Gastrocnemius medialis (tissue), 4 donors: ENCODE data around the gene SEMA7A. TPM values are rescaled to one million over a fixed set of nuclear protein-coding genes. Genes with fewer than 3 reads are reported as not detected.
A peak's percentile ranks its signal among the peaks of the same experiment; 100 is the strongest.

Experiments used
- ATAC-seq, 2 donors: fragments of 150-250 bp; one replicate each; pipeline ENCODE4 v1.9.1; 2016
- DNase-seq, 2 donors: peaks; one replicate each; pipeline ENCODE4 v3.0.0-alpha.2; 2019
- H3K27ac ChIP-seq, 4 donors: fragments of 200-600 bp; sonication (generic); 1 replicate in 1 of 4; 2 replicates in 3 of 4; pipeline ENCODE4 v1.5.1; 2016 to 2018; ENCODE audit warnings: mild to moderate bottlenecking in 2 of 4, moderate library complexity in 1 of 4
- H3K27me3 ChIP-seq, 3 donors: fragments of 200-600 bp; sonication (generic) in 2 of 3; 1 replicate in 1 of 3; 2 replicates in 2 of 3; pipeline versions ENCODE4 v1.5.1 to v1.6.0; 2016 to 2019; ENCODE audit warnings: mild to moderate bottlenecking in 1 of 3, moderate library complexity in 1 of 3
- H3K36me3 ChIP-seq, 2 donors: fragments of 200-600 bp; sonication (generic) in 1 of 2; one replicate each; pipeline ENCODE4 v1.5.1; 2017 to 2018
- H3K4me1 ChIP-seq, 2 donors: fragments of 200-600 bp; sonication (generic) in 1 of 2; one replicate each; pipeline ENCODE4 v1.5.1; 2016 to 2017; ENCODE audit warnings: mild to moderate bottlenecking in 2 of 2
- H3K4me3 ChIP-seq, 4 donors: fragments of 200-600 bp; sonication (generic) in 3 of 4; 1 replicate in 1 of 4; 2 replicates in 3 of 4; pipeline ENCODE4 v1.5.1; 2016 to 2019; ENCODE audit warnings: mild to moderate bottlenecking in 2 of 4
- H3K9me3 ChIP-seq, 3 donors: fragments of 200-600 bp; sonication (generic) in 2 of 3; 1 replicate in 1 of 3; 2 replicates in 2 of 3; pipeline ENCODE4 v1.5.1; 2016 to 2019
- POLR2A ChIP-seq, 2 donors: fragments of 450-650 bp; IDR thresholded peaks; one replicate each; pipeline ENCODE4 v1.6.1; 2017; ENCODE audit warnings: antibody characterized with exemption in 2 of 2, mild to moderate bottlenecking in 2 of 2, moderate library complexity in 2 of 2
- in situ Hi-C, 4 donors: fragments of 200-750 bp; cut with MboI; loops; one replicate each; pipeline versions ENCODE4 v1.15.0 to v1.8.0; 2017; ENCODE audit warnings: low sequenced_read_pairs in 4 of 4
- intact Hi-C: fragments of 100-400 bp; cut with DNase I; formaldehyde crosslinking; loops from one replicate; pipeline ENCODE4 v1.15.1; 2023; ENCODE audit warnings: low total_unique reads
- total RNA-seq, 4 donors: library from RNA; depleted of rRNA; stranded (reverse); fragments of >200 nt; gene quantifications; one replicate each; pipeline versions ENCODE4 v1.1.0 to v1.2.3, GENCODE V29; 2016
- TF ChIP-seq, protein P1 (sequence below), 5 experiments: fragments of 450-650 bp in 3 of 5; fragments of 200-600 bp in 2 of 5; sonication (generic) in 2 of 5; IDR thresholded peaks in 4 of 5; conservative IDR thresholded peaks in 1 of 5; 1 replicate in 4 of 5; 2 replicates in 1 of 5; pipeline ENCODE4 v1.5.1; 2016 to 2019; ENCODE audit warnings: antibody characterized with exemption in 5 of 5, mild to moderate bottlenecking in 3 of 5, moderate library complexity in 3 of 5

Gene SEMA7A
- total RNA-seq, 4 donors from 2014 or later = 0.51 to 2.7 (median 2.4) TPM

DNA sequence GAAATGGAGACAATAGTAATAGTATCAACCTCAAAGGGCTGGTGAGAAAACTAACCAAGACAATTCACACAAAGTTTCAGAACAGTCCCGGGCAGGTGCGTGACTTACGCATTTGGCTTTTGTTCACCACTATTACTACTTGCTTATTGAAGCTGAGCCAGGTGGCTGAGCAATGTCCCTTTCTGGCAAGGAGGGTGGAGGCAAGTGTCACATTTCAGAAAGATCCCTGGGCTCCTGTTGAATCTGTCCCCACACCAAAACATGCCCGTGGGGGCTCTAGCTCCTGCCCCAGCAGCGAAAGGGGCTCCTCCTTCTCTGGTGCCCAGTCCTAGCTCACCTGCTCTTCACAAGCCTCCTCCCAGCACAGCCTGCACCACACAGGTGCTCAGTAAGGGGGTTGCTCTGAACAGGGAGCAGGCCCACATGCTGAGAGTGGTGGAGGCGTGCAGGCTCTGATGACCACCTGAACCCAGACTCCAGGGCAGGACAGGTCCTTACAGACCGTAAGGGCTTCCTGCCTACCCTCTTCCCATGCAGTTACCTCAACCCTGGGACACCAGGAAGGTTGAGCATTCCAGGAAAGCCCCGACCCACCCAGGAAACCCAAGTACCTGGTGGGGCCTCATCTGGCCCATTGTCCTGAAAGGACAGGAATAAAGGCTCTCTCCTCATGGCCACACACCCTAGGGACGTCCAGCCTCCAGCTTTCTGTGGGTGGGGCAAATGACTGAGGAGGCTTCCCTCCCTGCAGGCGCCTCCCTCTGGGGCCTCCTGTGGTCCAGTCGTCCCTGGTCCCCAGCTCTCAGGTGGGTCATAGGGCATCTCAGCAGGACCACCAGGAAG is 32.6 kb downstream of the SEMA7A start:
- in situ Hi-C loops (no loop called here), intact Hi-C loops (no loop called here)
- Histone ChIP-seq H3K4me3 (no peak overlapping the region), H3K9me3 (no peaks in the 10 kb centered on the region), H3K27me3 (no peaks in the 10 kb centered on the region), H3K4me1 (peaks cover 0 to 3% of the 10 kb centered on the region in 2 donors), H3K27ac (no peak overlapping the region), H3K36me3 (no peaks in the 10 kb centered on the region)
- peak; percentile 68 to 82 for ATAC-seq
- DNase-seq = peak in 1 of 2 donors; percentile 32
- TF ChIP-seq, protein P1, sequence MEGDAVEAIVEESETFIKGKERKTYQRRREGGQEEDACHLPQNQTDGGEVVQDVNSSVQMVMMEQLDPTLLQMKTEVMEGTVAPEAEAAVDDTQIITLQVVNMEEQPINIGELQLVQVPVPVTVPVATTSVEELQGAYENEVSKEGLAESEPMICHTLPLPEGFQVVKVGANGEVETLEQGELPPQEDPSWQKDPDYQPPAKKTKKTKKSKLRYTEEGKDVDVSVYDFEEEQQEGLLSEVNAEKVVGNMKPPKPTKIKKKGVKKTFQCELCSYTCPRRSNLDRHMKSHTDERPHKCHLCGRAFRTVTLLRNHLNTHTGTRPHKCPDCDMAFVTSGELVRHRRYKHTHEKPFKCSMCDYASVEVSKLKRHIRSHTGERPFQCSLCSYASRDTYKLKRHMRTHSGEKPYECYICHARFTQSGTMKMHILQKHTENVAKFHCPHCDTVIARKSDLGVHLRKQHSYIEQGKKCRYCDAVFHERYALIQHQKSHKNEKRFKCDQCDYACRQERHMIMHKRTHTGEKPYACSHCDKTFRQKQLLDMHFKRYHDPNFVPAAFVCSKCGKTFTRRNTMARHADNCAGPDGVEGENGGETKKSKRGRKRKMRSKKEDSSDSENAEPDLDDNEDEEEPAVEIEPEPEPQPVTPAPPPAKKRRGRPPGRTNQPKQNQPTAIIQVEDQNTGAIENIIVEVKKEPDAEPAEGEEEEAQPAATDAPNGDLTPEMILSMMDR (IDR thresholded peaks at IDR 0.05 in 4 of 5, conservative IDR thresholded peaks at IDR 0.05 in 1 of 5) = no peak
- no peak for TF ChIP-seq POLR2A (IDR thresholded peaks at IDR 0.05)

DNA sequence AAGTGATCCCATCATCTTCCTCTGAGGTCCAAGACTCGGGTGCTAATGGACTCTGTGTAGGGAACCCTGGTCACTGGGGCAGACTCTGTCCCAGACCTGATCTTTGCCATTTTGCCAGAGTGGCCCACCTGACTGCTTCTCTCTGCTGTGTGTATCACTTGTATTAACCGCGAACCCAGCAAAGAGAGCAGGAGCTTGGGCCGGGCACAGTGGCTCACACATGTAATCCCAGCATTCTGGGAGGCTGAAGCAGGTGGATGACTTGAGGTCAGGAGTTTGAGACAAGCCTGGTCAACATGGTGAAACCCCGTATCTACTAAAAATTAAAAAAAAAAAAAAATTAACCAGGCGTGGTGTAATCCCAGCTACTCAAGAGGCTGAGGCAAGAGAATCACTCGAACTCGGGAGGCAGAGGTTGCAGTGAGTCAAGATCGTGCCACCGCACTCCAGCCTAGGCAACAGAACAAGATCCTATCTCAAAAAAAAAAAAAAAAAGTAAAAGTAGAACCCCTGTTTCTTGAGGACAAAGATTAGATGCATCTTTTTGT is 33.4 kb downstream of the SEMA7A start:
- H3K4me1 ChIP-seq = peaks cover 0 to 3% of the 10 kb centered on the region in 2 donors
- H3K9me3 ChIP-seq = no peaks in the 10 kb centered on the region
- DNase-seq (no peak), ATAC-seq (no peak)
- no peaks in the 10 kb centered on the region for H3K27me3 ChIP-seq
- no peak overlapping the region for H3K27ac ChIP-seq
- no peak overlapping the region for H3K4me3 ChIP-seq
- intact Hi-C loops = no loop called here
- H3K36me3 ChIP-seq = no peaks in the 10 kb centered on the region
- in situ Hi-C loops = no loop called here
- TF ChIP-seq, protein P1 (IDR thresholded peaks at IDR 0.05 in 4 of 5, conservative IDR thresholded peaks at IDR 0.05 in 1 of 5) = no peak
- TF ChIP-seq POLR2A (IDR thresholded peaks at IDR 0.05) = no peak

DNA sequence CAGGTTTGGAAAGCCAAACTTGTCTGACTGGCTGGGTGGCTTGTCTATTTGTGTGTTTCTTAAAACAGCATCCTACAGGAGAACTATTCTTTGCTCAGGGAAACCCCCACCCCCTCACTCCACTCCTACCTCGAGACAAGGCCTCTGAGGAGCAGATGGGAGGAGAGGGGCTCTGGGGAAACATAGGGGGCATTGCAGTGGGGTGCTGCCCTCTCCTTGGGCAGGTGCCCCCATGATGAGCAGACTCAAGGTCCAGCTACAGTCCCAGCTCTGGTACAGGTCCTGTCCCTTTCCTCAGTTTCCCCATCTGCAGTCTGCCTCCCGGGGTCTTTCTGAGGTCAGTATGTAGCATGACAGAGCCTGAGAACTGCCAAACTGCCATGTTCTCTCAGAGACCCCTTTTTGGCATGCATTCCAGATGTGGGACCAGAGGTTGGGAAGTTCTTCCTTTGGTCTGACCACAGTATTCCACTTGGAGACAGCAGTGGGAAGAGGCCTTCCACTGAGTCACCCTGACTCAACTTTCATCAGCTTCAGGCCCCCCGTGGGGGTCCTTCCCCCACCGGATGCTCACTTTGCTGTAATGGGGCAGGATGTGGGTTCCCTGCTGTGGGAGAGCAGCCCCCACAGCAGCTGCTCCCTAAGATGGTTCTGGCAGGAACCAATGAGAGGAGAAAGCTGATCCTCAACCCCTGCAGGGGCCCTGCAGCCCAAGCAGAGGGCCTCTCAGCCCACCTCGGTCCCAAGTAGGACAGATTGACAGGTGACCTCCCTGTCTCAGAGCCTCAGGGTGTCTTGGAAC is 34.0 kb downstream of the SEMA7A start:
- DNase-seq = no peak
- no peaks in the 10 kb centered on the region for H3K9me3 ChIP-seq
- peaks cover 0 to 3% of the 10 kb centered on the region in 2 donors for H3K4me1 ChIP-seq
- H3K27me3 ChIP-seq = no peaks in the 10 kb centered on the region
- H3K27ac ChIP-seq = no peak overlapping the region
- intact Hi-C loops = no loop called here
- no peak for ATAC-seq
- TF ChIP-seq, protein P1 (IDR thresholded peaks at IDR 0.05 in 4 of 5, conservative IDR thresholded peaks at IDR 0.05 in 1 of 5) = no peak
- no peak for TF ChIP-seq POLR2A (IDR thresholded peaks at IDR 0.05)
- H3K4me3 ChIP-seq = no peak overlapping the region
- in situ Hi-C loops = loop anchor here in 2 of 4 donors (25.0 kb wide), 1 partner anchor 363 kb away; no protein-coding TSS in a partner anchor
- no peaks in the 10 kb centered on the region for H3K36me3 ChIP-seq

DNA sequence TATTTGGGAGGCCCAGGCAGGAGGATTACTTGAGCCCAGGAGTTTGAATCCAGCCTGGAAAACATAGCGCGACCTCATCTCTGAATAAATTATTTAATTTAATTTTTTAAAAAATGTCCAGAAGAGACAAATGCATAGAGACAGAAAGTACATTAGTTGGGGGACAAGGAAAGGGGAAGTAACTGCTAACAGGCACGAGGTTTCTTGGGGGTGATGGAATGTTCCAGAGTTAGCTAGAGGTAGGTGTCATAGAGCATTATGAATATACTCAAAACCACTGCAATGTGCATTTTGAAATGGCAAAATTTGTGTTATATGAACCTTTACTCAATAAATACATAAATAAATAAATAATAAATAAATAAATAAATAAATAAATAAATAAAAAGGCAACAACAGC is 34.7 kb downstream of the SEMA7A start:
- TF ChIP-seq, protein P1 (IDR thresholded peaks at IDR 0.05 in 4 of 5, conservative IDR thresholded peaks at IDR 0.05 in 1 of 5) = no peak
- no peak for TF ChIP-seq POLR2A (IDR thresholded peaks at IDR 0.05)
- H3K27me3 ChIP-seq = no peaks in the 10 kb centered on the region
- H3K27ac ChIP-seq = no peak overlapping the region
- H3K4me1 ChIP-seq = peaks cover 0 to 3% of the 10 kb centered on the region in 2 donors
- intact Hi-C loops (no loop called here), in situ Hi-C loops (loop anchor here in 2 of 4 donors (25.0 kb wide), 1 partner anchor 363 kb away; no protein-coding TSS in a partner anchor)
- H3K36me3 ChIP-seq = no peaks in the 10 kb centered on the region
- H3K9me3 ChIP-seq = no peaks in the 10 kb centered on the region
- no peak for DNase-seq
- no peak for ATAC-seq
- H3K4me3 ChIP-seq = no peak overlapping the region
